HG03097 (cell line): ENCODE measurements around the gene PHAF1.

Experiments used
- ATAC-seq: cut with Tn5 transposase; IDR thresholded peaks from one replicate; pipeline ENCODE4 v1.9.1; 2021; ENCODE audit not compliant: unreplicated experiment, low FRiP score

Gene PHAF1

DNA sequence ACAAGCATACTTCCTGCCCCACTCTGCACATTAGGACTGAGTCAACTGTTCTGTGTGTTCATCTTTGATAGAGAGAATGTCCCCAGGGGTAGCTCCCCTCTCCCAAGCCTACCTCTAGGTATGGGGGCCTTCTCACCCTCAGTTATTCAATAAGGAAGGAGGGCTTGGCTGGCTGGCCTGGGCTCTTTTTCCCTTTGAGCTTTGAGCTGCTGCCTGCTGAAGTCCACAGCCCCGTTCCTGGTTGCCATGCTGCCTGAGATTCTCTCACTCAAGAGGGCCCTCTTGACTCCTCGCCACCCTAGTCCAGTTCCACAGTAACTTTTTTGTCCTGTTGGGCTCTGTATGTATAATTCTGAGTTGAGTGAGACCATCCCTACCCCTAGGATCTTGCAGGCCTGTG lies 36.0 kb downstream of the PHAF1 start:
- no peak for ATAC-seq

DNA sequence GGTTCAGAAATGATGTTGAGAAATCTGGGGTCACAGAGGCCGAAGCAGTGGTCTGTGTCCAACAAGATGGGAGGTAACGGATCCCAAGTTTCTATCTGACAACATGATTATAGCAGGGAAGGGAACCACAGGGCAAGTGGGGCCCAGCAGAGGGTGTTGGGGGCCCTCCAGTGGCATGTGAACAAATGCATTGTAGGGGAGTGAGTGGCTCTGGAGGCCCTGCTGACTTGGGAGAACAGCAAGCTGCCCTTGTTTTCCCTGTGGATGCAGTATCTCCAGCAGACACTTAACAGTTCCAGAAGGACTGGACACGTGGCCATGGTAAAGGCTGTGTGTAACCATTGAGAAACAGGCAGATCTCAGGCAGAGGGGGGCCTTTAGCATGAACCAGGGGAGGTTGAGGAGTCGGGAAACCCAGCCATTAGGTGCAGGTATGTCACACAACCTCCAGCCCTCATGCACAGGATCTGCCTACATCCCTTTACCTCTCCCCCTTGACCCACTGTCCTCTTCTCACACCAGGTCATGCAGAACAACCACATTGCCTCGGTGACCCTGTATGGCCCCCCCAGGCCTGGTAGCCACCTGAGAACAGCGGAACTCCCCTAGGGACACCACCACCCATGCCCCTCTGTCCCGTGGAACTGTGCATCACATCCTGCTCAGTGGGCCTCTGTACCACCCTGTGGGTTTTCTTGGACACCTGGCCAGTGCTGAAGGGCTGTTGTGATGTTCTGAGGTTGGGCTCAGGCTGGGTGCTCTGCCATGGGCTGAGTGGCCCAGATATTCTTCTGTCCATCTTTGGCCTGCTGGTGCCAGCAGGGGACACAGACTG lies 37.0 kb downstream of the PHAF1 start:
- ATAC-seq, result no peak

DNA sequence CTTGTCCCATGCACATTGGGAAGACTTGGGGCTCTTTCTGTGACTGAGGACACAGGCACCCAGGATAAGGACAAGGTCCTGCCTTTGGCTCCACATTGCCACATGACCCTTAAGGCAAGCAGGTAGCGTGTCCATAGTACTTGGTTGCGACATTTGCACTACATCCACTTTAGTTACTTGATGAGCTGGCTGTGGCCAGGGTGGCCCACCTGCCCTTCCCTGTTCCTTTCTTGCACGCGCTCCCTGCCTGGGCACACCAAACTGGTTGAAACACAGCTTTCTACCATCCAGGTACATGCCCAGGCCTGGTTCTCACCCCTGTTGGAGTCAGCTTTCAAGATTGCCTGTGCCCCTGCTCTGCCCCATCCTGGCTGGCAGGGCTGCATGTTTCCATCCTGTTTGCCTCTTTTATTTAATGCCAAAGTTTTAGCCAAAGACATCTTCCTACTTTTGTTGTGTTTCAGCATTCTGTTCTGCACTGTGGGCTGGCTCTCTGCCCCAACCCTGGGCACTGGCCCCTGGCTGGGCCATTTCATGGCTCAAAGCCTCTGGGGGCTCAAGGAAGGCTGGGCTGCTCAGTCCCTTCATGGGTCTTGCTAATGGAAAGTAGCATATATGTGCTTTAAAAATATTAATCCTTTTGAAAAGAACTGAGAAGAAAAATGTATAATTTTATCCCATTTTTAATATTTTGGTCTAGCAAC lies 37.8 kb downstream of the PHAF1 start:
- no peak for ATAC-seq

DNA sequence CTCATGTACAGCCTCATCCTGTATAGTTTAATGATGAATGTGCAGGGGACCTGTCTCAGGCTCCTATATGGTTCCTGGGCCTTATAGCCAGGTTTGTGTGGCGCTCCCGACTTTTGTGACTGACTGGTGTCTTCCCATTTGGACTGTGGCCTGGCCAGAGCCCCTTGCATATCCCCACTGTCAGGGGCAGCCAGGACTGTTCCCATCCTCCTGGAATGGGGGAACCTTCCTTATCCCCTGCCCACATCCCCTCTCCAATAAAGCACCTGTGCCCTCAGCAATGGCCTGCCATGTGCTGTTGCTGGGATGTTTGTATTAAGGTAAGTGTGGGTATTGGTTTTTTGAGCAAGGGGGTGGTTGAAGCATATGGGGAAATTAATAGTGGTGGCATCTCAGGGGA lies 38.5 kb downstream of the PHAF1 start:
- ATAC-seq, result no peak

DNA sequence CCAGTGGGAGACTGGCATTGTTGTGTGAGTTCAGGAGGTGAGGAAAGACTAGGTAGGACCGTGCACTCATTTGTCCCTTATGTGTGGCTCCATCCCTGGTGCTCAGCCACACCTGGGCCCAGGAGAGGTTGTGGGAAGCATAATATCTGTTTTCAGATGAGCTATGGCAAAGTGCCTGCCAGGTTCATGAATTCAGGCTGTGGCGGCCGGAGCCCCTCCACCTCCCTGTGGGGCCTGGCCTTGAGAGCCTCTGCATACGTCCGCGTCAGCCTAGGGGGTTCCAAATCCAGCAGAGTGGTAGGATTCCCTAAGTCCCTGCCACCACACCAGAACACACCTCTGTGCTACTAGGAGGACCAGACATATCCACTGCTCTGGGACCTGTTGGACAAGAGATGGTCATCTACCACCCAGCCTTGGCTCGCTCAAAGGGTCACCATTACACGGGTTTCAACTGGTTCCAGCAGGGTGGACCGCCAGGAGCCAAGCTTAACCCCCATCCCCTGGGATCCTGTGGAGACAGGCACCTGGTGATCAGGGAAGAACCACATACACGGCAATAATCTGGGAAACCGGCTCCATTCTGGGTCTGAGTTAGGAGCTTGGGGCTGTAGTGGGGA lies 39.0 kb downstream of the PHAF1 start:
- ATAC-seq, result no peak

DNA sequence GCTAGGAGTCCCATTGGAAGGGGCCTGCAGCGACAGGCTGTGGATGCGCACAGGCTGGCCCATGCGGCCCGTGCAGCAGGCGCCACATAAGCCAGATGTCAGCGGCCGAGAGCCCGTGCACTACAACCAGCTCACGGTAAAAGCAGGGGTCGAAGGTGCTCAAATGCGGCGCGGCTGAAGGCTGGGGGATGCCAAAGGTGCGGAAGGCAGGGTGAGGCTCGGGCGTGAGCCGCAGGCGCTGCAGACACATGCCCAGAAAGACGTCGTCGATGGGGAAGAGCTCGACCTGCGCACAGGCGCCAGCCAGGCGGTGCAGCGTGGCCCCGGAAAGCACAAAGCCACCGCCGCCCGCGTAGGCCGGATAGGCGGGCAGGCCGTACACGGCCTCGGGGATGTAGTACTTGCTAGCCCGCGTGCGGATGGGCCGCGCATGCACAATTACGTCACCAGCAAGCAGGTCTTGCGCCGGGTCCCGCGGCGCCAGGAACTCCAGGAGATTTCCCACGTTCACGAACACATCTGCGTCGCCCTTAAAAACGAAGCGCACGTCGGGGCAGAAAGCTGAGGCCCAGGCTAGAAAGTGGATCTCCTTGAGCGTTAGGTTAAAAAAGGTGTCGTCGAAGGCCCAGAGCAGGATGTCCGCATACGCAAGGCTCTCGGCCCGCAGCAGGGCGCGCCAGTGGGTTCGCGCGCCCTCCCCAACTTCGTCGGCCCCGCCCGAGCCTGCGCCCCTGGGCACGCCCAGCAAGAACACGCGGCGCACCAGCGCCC lies 39.7 kb downstream of the PHAF1 start:
- ATAC-seq, result no peak

DNA sequence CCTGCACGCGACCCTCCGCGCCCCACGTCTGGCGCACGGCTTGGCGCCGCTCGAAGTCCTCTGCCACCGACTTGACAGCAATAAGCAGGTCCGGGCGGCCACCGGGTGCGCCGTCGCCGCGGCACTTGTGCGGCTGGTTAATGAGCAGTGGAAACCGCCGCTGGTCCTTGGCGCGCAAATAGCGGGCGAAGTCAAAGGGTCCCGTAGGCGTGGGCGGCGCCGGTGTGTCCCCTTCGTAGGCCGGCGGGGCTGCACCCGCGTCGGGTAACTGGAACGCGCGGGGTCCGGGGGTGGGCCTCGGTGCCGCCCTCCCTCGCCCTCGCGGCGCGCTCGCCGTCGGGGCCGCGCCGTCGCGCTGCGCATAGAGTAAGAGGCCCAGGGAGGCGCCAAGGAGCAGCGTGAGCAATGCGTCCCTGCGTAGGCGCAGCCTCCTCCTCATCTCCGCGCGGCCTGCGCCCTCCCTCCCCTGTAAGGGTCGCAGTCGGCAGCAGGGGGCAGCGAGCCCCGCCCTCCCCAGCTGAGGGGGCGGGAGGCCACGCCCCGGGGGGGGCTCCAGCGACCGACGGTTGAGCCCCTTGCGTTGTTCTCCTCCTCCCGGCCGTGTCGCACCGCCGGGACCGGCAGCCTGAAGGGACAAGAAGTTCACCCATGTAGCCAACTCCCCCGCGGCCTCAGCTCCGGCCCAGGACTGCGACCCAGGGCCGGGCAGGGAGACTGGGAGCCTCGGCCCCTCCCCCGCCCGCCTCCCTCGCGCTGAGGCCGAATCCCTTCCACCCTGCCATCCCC lies 40.5 kb downstream of the PHAF1 start:
- ATAC-seq, result no peak

DNA sequence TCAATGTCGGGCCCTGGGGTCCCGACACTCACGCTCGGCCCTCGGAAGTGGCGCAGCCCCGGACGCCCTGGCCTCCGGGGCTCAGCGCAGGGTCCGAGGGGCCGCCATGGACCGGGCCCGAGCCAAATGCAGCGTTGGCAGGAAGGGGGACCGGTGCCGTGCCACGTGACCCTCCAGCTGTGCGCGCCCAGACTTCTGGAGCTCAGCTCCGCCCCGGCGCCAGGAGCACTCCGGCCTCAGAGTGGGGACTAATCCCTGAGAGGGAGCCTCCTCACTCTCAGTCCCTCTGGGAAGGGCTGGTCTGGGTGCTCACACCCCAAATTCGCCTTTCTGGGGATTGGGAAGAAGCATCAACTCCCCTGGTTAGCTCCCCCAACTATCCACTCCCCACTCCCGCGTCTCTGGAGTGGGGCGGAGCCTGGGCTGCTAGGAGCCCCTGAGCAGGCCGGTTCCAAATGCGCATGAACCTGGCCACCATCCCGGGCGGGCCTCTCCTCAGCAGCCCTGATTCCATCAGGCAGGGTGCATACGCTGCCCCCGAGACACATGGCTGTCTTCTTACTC lies 41.2 kb downstream of the PHAF1 start, which contains the start of gene B3GNT9:
B3GNT9 (minus strand) TSS at position 166 of the 564 bp plus-strand sequence. CDS start 513 bp downstream, outside the sequence.
- no peak for ATAC-seq

DNA sequence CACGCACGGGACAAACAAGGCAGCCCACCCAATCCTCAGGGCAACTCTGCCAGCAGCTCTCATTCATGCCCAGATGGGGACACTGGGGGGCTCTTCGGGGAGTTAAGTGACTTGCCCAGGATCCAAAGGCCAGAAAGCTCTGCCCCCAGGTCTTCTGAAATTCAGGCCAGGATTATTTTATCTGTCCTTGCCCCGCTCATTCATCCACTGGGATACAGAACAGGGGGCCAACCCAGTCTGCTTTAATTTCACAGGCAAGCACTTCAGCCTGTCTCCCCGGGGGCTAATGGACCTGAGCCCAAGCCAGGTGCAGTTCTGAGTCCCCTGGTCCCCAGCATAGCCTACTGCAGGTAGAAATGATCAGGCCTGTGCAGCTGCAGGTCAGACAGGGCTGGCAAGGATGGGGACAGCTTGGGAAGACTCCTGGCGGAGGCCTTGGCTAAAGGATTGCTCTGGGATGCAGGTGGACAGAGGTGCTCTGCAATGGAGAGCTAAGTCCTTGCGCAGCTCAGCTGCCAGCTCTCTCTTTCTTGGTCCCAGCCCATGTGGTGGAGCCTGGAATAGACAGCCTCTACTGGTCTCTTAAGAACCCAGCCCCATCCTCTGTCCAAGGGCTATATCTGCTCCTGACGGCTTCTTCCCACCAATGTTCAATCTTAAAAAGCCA lies 41.8 kb downstream of the PHAF1 start:
- no peak for ATAC-seq

DNA sequence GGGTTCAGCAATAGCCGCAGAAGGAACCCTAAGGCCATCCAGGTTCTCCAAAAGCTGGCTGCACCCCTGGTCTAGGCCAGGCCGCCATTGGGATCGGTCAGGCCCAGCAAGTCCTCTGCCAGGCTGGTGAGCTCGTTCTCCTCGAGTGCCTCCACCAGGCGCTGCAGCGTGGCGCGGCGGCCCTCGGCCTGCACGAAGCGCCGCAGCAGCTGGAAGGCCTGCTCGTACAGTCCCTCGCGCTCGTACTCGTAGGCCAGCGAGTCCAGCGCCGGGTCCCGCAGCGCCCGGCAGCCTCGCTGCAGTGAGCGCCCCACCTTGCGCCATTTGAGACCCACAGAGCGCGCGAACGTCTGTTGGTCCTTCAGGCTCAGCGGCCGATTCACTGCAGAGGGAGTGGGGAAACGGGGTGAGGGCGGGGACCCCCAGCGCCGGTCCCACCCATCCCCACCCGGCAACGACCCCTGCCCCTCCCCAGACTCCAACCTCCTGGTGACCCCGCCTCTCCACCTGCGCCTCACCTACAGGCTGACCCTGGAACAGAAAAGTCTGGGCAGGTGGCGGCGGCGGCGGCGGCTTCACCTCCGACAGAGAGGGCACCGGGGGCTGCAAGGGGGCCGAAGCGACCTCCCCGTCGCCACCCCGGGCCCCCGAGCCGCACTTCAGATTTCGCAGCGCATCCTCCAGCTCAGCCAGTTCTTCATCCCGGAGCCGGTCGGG lies 45.0 kb downstream of the PHAF1 start:
- no peak for ATAC-seq

DNA sequence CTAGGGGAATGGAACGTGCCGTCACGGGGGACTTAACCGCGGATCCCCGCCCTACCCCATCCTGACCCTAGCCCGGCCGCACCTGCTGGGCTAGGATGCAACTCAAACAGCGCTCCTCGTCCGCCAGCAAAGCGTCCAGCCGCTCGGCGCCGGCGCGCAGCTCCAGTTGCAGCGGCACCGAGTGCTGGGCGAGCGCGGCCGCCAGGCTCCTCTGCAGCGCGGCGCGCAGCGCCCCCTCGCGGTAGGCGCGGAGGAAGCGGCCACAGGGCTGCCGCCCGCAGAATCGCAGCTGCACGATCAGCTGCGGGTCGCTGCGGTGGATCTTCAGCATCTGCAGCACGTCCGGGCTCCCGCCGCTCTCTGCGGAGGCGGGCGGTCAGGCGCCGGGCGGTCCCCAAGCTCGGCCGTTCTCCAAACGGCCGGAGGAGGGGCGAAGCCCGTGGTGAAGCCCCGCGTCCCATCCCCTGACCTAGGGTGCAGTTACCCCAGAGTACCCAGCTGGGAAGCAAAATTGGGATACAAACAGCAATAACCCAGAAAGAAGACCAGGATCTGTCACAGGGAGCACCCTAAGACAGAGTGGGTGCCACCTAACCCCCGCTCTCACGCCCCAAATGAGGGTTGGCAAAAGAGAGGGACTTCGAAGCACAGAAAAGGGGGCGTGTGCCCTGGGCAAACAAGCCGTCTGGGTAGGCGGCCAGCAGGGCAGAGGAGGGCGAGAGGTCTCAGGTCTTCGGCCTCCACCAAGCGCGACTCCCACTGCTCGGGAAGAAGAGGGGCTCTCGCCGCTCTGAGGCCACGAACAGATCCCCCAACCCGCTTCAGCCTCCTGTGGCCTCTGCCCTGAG lies 45.8 kb downstream of the PHAF1 start:
- no peak for ATAC-seq

DNA sequence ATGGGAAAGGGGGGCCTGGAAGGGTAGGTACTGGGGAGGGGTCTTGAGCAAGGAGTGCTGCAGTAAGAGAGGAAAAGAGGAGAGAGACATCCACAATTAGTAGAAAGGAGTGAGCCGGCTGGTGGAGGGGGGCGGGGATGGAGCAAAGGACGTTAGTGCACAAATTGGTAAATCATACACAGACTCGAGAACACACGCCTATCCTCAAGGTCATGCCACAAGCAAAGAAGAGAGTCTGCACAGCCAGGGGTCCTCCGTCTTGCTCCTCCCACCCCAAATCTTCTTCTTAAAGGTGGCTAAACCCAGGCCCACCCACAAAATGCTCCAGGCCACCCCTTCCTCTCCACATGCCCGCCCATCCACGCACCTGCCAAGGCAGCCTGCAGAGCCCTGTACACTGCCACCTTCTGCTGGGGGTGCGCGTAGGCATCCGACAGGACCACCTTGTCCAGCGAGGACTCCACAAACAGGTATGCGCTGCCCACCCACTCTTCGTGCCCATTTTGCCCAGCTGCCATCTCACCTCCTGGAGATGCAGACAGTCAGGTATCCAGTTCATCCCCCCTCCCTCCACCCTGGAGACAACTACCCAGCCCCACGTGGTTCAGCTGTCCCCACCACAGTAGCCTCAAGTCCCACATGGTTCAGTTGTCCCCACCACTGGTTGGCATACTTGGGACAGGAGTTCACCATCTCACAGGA lies 46.6 kb downstream of the PHAF1 start:
- ATAC-seq, result no peak

DNA sequence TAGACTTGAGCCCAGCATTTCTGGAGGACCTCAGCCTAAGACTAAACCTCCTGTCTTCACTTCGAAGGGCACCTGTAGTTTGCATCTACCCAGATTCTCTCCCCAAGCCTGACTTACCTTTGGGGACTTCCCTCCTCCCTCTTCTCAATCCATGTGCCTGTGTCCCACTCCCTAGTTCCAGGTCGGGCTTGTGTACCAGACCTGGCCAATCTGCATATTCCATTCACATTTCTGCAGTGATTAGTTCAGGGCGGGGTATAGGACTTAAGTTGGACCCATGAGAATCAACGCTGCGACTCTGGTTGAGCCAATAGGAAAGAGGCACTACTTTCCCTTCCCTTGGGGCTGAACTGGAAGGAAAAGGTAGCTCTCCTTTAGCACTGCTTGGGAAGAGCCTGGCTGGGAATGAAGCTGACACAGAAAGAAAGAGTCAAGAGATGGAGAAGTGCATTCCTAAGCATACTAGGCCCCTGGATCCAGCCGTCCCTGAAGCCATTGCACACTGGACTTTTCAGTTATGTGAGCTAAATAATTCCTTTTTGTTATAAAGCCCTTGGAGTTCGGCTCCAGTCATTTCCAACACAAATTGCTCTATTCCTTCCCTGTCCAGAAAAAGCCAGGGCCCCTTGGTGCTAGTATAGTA lies 47.5 kb downstream of the PHAF1 start:
- no peak for ATAC-seq

DNA sequence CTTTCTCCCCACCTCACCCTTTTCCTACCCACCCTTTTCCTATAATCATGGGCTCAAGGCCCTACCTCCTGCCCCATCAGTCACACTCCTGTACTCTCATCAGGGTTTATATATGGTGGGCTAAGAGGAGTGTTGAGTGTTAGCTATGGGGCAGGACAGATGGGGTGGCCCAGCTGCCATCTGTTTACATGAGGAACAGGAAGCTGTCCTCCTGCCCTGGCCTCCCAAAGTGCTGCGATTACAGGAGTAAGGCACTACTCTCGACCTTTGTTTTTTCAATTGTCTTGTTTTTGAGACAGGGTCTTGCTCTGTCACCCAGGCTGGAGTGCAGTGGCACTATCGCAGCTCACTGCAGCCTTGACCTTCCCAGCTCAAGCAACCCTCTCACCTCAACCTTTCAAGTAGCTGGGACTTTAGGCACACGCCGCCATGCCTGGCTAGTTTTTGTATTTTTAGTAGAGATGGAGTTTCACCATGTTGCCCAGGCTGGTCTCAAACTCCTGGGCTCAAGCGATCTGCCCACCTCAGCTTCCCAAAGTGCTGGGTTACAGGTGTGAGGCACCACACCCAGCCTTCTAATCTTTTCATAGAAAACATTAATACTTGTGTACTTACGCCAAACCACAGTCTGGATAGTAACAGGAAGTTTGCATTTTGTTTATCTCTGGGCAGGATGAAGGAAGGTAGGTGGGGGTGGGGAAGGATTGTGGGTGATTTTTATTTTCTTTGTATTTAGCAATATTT lies 48.3 kb downstream of the PHAF1 start:
- no peak for ATAC-seq

DNA sequence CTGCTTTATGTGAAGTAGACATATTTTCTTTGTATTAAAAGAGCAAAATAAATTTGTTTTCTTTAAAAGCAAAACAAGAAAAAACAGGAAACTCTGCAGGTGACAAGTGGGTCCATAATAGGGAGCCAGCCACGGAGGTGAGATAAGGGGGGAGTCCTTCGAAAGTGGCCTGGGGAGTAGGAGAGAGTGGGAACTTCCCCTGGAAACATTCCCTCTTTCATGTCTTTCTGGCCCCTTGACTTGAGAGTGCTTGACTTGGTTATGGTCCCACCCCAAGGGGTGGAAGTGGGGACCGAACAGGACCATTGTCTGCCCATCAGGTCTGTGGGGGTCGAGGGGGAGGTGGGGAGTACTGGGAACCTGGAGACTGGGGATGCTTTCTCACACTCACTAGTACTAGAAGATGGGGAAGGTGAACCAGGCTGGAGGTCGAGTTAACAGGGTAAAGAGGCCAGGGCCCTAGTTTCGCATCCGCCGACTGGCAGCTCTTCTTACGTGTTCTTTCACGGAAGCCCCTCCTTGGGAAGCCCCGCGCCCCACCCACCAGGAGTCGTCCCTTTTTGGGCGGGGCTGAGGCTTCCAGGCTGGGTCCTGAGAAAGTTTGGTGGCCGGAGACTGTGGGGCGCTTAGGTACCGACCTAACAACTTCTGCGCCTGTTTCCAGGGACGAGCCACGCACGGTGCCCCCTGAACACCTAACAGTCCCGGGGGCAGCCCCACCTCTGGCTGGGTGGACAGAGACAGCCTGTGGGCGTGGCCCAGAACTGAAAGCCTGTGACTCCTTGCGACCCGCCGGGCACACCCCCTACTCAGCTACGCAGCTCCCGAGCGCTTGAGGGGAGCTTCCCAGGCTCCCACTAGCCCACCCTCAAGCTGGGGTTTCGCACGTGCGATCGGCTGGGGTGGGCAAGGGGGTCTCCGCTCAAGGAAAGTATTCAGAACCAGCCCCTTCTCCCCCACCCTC lies 49.2 kb downstream of the PHAF1 start:
- ATAC-seq, result peak; percentile 32
